PC-9 (cell line): Measurements from ENCODE around the gene NUP62. TPM values are rescaled to one million over a fixed set of nuclear protein-coding genes. Genes with fewer than 3 reads are reported as not detected.

ENCODE experiments used
- BruUV-seq: library from RNA; stranded (reverse); fragments of 400-500 nt; replicated peaks from 2 replicates; lab custom pipeline; 2021; lab: Mats Ljungman, UMichigan
- CTCF ChIA-PET: fragments of 300-600 bp; sonication (Branson Sonifier 250); formaldehyde crosslinking; loops from one replicate; lab custom pipeline; 2022; ENCODE audit warnings: antibody characterized with exemption; lab: Charles Lee
- POLR2A ChIA-PET: fragments of 300-600 bp; sonication (Branson Sonifier 250); formaldehyde crosslinking; loops from one replicate; lab custom pipeline; 2022; ENCODE audit warnings: antibody characterized with exemption; ENCODE audit not compliant: unreplicated experiment; lab: Charles Lee
- DNase-seq, 2 experiments: peaks; one replicate each; pipeline versions ENCODE4 v3.0.0 to v3.0.0-alpha.2; 2015 to 2022; ENCODE audit warnings: mixed read lengths in 1 of 2
- H2AFZ ChIP-seq: fragments of 200-600 bp; sonication (generic); 2 replicates; pipeline ENCODE4 v1.8.1; 2017; ENCODE audit warnings: antibody characterized with exemption
- H3F3A ChIP-seq: fragments of 200-600 bp; sonication (generic); 2 replicates; pipeline ENCODE4 v1.8.1; 2017; ENCODE audit warnings: antibody characterized with exemption, mild to moderate bottlenecking, low read depth; ENCODE audit not compliant: insufficient read depth
- H3K27ac ChIP-seq: fragments of 200-600 bp; sonication (generic); 2 replicates; pipeline ENCODE4 v1.6.1; 2016; ENCODE audit warnings: mixed run types
- H3K27me3 ChIP-seq: fragments of 200-600 bp; sonication (generic); 2 replicates; pipeline ENCODE4 v1.6.1; 2016; ENCODE audit warnings: low read depth, mixed run types; ENCODE audit not compliant: insufficient read depth
- H3K36me3 ChIP-seq: fragments of 200-600 bp; sonication (generic); 2 replicates; pipeline ENCODE4 v1.6.1; 2016; ENCODE audit warnings: low read depth, mixed run types
- H3K4me1 ChIP-seq: fragments of 200-600 bp; sonication (generic); replicated peaks from 2 replicates; pipeline ENCODE4 v1.6.1; 2016; ENCODE audit warnings: mixed run types; ENCODE audit not compliant: insufficient read depth
- H3K4me2 ChIP-seq: fragments of 200-600 bp; sonication (generic); 2 replicates; pipeline ENCODE4 v1.6.1; 2017; ENCODE audit warnings: mixed run types
- H3K4me3 ChIP-seq: fragments of 200-600 bp; sonication (generic); 2 replicates; pipeline ENCODE4 v1.6.1; 2016; ENCODE audit warnings: mixed run types
- H3K79me2 ChIP-seq: fragments of 200-600 bp; sonication (generic); 2 replicates; pipeline ENCODE4 v1.6.1; 2017; ENCODE audit warnings: low read depth, mixed run types
- H3K9me2 ChIP-seq: fragments of 200-600 bp; sonication (generic); 2 replicates; pipeline ENCODE4 v1.8.1; 2017; ENCODE audit warnings: mild to moderate bottlenecking; ENCODE audit not compliant: insufficient read depth
- H3K9me3 ChIP-seq: fragments of 200-600 bp; sonication (generic); 2 replicates; pipeline ENCODE4 v1.8.1; 2016; ENCODE audit warnings: low read depth; ENCODE audit not compliant: insufficient read depth
- H4K20me1 ChIP-seq: fragments of 200-600 bp; sonication (generic); 2 replicates; pipeline ENCODE4 v1.8.1; 2017; ENCODE audit not compliant: insufficient read depth
- CTCF ChIP-seq: fragments of 200-600 bp; sonication (generic); conservative IDR thresholded peaks from 2 replicates; pipeline ENCODE4 v1.6.1; 2017; ENCODE audit warnings: mixed run types, antibody characterized with exemption, mild to moderate bottlenecking, moderate library complexity
- EZH2 ChIP-seq: fragments of 200-600 bp; sonication (generic); IDR thresholded peaks from 2 replicates; pipeline ENCODE4 v1.8.0; 2017; ENCODE audit warnings: antibody characterized with exemption, low read depth
- intact Hi-C: fragments of 100-400 bp; cut with micrococcal nuclease; formaldehyde crosslinking; loops from one replicate; pipeline ENCODE4 v1.10.0; 2022; ENCODE audit not compliant: unreplicated experiment
- total RNA-seq: library from RNA; stranded (reverse); gene quantifications from 2 replicates; pipeline ENCODE4 v1.2.3, GENCODE V29; 2021

NUP62 gene
- total RNA-seq, 1 experiment from 2014 or later, result 101 TPM

- Histone ChIP-seq H3K36me3 (no peaks in the 10 kb centered on the region), H3K4me2 (no peak overlapping the region), H3F3A (no peaks in the 10 kb centered on the region), H3K27ac (no peak overlapping the region), H2AFZ (no peak overlapping the region), H4K20me1 (no peaks in the 10 kb centered on the region), H3K27me3 (no peaks in the 10 kb centered on the region), H3K9me2 (no peaks in the 10 kb centered on the region), H3K9me3 (no peaks in the 10 kb centered on the region), H3K79me2 (no peaks in the 10 kb centered on the region), H3K4me3 (no peak overlapping the region), H3K4me1 (peaks cover 14% of the 10 kb centered on the region)
- TF ChIP-seq CTCF, result no peak
- TF ChIP-seq EZH2, result no peak
- no TSS peak for BruUV-seq
- DNase-seq, result no peak
- ChIA-PET POLR2A (no interaction called here), CTCF (interaction anchor here (0.6 kb wide), 1 partner anchor 229 kb away, joined by 4 read pairs; no protein-coding TSS in a partner anchor)
- intact Hi-C loops, result no loop called here
These were observed 34.3 kb downstream of the NUP62 start for GRCh38 chr19:49894879-49895565.

GRCh38 chr19:49894011-49894664 lies 35.2 kb downstream of the NUP62 start:
- intact Hi-C loops, result no loop called here
- Histone ChIP-seq H3K27ac (no peak overlapping the region), H3K79me2 (no peaks in the 10 kb centered on the region), H3K27me3 (no peaks in the 10 kb centered on the region), H3K4me3 (no peak overlapping the region), H3K4me1 (peaks cover 14% of the 10 kb centered on the region), H3K36me3 (no peaks in the 10 kb centered on the region), H3K9me3 (no peaks in the 10 kb centered on the region), H4K20me1 (no peaks in the 10 kb centered on the region), H3K9me2 (no peaks in the 10 kb centered on the region), H3F3A (peaks cover 2% of the 10 kb centered on the region; the same call in 1 of the 2 replicates), H2AFZ (no peak overlapping the region), H3K4me2 (no peak overlapping the region)
- no peak for DNase-seq
- CTCF ChIA-PET, result interaction anchor here (0.7 kb wide), 1 partner anchor 29 kb away, joined by 11 read pairs; no protein-coding TSS in a partner anchor
- no TSS peak for BruUV-seq
- TF ChIP-seq EZH2, result no peak
- TF ChIP-seq CTCF, result no peak
- POLR2A ChIA-PET, result no interaction called here

- Histone ChIP-seq H3K36me3 (no peaks in the 10 kb centered on the region), H3K4me3 (no peak overlapping the region), H3K4me2 (no peak overlapping the region), H3F3A (peaks cover 8% of the 10 kb centered on the region; the same call in 1 of the 2 replicates), H3K9me3 (no peaks in the 10 kb centered on the region), H4K20me1 (no peaks in the 10 kb centered on the region), H2AFZ (no peak overlapping the region), H3K4me1 (peaks cover 7% of the 10 kb centered on the region), H3K9me2 (no peaks in the 10 kb centered on the region), H3K27ac (no peak overlapping the region), H3K27me3 (no peaks in the 10 kb centered on the region), H3K79me2 (no peaks in the 10 kb centered on the region)
- DNase-seq, result no peak
- intact Hi-C loops, result no loop called here
- ChIA-PET CTCF (no interaction called here), POLR2A (no interaction called here)
- no TSS peak for BruUV-seq
- TF ChIP-seq CTCF (no peak), EZH2 (no peak)
These were observed 36.6 kb downstream of the NUP62 start for GRCh38 chr19:49892716-49893115.
